ENCODE data around the gene ECE2.

The ECE2 gene

DNA sequence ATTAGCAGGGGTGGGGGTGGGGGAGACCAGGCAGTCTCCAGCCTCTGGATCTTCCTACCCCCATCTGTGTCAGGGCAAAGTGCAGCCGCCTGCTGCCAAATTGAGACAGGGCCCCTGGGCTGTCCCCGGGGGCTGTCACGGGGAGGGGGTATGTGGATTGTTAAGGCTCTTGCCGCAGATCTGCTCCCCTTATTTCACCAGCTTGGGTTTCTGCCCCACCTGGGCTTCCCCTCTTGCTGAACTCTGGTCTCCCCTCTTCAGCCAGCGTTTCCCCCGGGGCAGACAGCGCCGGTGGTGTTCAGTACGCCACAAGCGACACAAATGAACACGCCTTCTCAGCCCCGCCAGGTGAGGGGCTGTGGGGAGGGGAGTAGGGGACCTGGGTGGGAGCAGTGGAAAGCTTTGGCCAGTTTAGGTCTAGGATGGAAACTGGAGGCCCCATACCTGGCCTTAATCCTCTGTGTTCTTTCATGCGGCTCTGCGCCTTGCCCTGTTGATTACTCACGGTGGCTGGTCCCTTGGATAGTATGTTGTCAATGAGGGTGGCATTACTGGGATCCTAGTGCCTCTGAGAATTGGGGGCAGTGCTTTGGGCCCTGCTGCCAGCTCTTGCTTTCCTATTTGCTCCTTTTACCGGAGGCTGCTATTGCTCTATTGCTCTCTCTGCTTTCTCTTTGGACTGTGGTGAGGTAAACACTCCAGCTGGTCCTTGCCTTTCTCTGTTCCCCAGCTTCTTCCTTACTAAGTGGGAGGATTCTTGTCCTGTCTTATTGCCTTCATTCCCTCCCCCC is 40.2 kb downstream of the ECE2 start:
- DNase-seq = no peak

DNA sequence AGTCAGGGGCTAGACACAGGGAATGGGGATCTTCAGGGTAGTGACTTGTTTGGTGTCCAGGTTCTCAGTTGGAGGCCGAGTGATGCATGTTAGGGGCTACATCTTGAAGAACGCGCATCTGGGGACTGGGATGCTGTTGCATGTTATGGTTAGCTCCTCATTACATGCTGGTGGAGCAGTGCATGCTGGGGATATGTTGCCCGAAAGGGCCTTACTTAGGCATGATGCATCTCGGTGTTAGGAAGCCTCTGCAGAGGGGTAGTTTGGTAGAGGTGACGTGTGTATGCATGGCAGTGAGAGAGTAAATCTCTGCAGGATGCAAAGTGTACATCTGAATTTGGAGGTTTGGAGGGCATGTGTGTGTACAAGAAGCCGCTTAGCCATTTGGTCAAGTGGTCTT is 41.0 kb downstream of the ECE2 start:
- no peak for DNase-seq

DNA sequence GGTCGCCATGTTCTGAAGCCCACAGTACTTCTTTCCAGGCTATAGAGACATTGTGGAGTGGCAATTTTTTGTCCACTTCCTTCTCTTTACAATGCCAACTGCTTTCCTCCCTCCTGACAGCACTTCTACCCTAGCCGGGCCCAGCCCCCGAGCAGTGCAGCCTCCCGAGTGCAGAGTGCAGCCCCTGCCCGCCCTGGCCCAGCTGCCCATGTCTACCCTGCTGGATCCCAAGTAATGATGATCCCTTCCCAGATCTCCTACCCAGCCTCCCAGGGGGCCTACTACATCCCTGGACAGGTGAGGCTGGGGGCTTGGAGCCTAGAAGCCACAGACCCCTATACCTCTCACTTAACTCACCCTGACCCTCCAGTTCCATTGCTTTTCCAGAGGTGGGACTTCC is 41.4 kb downstream of the ECE2 start:
- no peak for DNase-seq

DNA sequence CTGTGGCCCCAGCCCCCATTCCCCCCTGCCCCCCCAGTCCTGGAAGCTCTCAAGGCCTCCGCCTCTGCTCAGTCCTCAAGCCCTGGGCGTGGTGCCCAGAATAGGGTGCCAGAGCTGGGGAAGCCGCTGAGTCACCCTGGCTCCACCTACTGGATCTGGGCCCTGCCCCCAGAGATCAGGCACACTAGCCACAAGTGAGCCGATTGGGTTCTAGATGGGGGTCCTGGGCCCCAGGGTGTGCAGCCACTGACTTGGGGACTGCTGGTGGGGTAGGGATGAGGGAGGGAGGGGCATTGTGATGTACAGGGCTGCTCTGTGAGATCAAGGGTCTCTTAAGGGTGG is 44.3 kb downstream of the ECE2 start:
- no peak for DNase-seq

DNA sequence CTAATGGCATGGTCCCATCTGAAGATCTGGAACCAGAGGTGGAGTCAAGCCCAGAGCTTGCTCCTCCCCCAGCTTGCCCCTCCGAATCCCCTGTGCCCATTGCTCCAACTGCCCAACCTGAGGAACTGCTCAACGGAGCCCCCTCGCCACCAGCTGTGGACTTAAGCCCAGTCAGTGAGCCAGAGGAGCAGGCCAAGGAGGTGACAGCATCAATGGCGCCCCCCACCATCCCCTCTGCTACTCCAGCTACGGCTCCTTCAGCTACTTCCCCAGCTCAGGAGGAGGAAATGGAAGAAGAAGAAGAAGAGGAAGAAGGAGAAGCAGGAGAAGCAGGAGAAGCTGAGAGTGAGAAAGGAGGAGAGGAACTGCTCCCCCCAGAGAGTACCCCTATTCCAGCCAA is 45.8 kb downstream of the ECE2 start:
- no peak for DNase-seq

DNA sequence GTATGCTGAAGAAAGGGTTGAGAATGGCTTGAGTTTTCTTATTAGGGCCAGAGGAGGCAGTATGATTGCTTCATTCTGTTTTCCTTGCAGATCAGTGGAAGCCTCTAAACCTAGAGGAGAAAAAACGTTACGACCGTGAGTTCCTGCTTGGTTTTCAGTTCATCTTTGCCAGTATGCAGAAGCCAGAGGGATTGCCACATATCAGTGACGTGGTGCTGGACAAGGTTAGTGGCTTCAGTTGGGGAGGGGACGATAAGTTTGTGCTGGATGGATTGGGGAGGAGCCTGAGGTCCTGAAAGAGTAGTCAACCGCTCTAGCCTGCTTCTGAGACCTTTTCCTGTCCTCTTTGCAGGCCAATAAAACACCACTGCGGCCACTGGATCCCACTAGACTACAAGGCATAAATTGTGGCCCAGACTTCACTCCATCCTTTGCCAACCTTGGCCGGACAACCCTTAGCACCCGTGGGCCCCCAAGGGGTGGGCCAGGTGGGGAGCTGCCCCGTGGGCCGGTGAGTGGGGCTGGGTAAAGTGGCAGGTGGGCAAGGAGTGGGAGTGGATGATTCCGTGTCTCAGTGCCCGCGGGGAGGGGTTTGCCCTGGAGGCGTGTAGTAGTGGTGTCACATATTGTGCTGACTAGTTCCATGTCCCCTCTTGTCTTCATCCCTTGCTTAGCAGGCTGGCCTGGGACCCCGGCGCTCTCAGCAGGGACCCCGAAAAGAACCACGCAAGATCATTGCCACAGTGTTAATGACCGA is 47.1 kb downstream of the ECE2 start:
- DNase-seq = no peak

DNA sequence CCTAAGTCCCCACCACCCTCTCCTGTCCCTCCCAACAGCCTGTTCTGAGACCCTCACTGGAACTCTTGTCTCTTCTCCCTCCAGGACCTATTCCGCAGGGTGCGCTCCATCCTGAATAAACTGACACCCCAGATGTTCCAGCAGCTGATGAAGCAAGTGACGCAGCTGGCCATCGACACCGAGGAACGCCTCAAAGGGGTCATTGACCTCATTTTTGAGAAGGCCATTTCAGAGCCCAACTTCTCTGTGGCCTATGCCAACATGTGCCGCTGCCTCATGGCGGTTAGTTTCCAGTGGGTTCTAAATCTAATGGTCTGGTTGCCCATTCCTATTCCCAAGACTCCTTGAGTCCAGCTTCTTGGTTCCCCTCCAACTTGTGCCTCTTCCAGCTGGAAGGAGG is 47.9 kb downstream of the ECE2 start:
- DNase-seq = no peak

DNA sequence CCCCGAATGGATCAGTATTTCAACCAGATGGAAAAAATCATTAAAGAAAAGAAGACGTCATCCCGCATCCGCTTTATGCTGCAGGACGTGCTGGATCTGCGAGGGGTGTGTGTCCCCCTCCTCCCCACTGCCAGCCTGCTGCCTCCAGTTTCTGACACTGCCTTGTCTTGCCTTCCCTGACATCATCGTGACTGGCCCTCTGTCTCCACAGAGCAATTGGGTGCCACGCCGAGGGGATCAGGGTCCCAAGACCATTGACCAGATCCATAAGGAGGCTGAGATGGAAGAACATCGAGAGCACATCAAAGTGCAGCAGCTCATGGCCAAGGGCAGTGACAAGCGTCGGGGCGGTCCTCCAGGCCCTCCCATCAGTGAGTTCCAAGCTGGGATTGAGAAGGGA is 49.4 kb downstream of the ECE2 start:
- DNase-seq = no peak

DNA sequence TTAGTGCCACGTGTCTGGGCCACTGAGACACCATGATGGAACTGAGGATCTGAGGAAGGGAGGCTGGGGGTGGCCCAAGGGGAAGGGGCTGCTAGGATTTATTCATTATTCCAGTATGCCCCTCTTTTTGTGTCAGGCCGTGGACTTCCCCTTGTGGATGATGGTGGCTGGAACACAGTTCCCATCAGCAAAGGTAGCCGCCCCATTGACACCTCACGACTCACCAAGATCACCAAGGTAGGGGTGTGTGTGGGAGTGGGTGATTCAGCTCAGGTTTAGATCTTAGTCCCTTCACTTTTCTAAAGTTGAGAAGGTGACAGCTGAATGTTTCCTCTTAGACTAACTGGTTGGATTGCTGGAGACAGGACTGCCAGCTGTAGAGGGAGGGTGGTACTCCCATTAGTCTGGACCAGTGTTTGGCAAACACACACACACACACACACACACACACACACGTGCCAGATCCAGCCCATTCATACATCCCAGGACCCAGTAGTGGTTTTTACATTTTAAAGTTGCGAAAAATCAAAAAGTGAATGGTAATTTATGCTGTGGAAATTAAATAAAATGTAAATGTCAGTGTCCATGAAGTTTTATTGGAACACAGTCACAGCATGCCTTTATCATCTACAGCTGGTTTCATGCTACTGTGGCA is 50.0 kb downstream of the ECE2 start:
- DNase-seq = no peak

DNA sequence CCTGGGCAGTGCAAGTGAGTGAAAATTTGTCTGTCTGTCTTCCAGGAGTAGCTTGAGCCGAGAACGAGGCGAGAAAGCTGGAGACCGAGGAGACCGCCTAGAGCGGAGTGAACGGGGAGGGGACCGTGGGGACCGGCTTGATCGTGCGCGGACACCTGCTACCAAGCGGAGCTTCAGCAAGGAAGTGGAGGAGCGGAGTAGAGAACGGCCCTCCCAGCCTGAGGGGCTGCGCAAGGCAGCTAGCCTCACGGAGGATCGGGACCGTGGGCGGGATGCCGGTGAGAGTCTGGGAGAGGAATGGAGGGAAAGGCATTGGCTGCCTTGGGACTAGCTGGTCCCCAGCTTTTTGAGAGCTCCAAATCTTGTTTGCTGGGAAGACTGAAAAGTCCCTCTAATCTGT is 51.3 kb downstream of the ECE2 start:
- DNase-seq = no peak

DNA sequence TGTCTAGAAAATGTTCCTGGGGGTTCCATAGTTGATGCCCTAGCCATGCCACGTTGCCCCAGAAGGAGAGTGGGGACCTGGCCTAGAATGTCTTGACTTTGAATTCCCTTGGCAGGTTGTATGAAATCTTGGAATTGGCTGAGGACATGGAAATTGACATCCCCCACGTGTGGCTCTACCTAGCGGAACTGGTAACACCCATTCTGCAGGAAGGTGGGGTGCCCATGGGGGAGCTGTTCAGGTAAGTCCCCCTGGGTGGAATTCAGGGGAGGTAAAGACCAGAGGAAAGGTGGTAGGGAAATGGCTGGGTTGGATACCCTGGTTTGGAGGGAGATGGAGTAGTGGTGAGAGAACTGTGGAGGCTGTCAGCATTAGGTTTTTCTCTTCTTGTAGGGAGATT is 52.7 kb downstream of the ECE2 start:
- no peak for DNase-seq

DNA sequence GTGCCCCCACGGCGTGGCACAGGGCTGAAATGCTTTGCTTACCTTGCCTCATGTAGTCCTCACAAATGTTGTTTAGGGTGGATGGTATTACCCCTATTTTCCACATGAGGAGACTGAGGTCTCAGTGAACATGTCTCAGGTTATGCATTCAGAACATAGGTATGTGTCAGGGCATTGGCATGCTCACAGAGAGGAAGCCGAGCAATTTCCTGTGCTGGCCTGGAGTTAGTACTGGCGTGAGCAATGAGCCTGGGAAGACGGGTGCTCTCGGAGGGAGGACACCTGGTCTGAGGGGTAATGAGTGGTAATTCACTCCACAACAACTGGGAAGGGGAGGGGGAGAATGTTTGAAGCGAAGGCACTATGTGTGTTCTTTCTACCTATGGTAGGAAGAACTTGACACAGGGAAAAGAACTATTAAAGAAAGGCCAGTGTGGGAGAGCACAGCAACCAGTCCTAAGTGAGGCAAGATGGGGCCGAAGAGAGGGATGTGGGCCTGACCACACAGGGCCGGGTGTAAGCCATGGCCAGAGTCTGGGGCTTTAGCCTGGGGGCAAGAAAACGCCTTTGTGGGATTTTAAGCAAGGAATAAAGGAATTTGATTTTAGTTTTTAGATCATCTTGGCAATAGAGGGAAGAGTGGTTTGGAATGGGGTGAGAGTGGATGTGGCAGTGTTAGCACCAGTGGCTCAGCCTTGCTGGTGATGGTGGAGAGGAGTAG is 56.7 kb downstream of the ECE2 start:
- no peak for DNase-seq

DNA sequence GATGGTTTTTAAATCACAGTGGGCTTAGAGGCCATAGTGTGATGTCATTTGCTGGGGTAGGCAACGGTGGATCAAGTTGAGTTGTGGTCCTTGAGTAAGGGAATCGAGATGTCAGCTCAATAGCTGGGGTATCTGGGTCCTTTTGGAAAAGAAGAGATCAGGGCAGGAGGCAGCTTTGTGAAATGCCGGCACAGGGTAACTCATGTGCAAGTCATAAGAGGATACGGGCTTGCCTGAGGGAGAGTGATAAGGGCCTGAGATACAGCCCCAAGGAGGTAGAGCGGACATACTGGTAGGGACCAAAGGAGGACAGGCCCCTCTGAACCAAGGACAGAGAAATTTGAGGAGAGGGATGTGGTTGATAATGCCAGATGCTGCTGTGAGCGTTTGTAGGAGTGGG is 57.4 kb downstream of the ECE2 start:
- DNase-seq = no peak

DNA sequence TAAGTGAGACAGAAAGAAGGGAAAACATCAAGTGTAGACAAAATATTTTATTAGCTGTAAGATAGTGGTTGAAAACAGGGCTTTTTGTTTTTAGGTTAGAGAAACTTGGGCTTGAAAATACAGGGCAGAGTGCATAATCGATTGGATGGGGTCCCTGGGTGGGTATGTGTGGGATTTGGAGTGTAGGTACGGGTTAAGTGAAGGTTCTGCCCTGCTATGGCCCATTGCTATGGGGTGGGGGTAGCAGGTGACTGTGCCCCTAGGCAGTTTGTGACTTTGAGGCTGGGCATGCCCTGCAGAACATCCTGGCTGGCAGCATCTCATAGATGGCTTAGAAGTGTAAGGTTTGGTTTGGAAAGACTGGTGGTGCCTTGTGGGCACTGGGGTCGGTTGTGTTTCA is 57.9 kb downstream of the ECE2 start:
- DNase-seq = no peak

DNA sequence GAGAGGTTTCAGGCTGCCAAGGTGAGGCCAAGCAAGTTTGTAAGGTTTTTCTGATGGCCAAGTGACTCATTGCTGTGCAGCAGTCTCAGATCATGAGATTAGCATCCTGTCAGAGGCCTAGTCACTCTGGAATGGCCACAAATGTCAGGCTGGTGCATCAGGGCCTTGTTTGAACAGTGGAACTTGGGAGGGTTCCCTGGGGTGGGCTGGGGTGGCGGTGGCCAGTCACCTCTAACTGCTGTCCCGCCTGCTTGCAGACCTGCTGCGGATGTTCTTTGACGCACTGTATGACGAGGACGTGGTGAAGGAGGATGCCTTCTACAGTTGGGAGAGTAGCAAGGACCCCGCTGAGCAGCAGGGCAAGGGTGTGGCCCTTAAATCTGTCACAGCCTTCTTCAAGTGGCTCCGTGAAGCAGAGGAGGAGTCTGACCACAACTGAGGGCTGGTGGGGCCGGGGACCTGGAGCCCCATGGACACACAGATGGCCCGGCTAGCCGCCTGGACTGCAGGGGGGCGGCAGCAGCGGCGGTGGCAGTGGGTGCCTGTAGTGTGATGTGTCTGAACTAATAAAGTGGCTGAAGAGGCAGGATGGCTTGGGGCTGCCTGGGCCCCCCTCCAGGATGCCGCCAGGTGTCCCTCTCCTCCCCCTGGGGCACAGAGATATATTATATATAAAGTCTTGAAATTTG is 58.8 kb downstream of the ECE2 start:
- DNase-seq = no peak

DNA sequence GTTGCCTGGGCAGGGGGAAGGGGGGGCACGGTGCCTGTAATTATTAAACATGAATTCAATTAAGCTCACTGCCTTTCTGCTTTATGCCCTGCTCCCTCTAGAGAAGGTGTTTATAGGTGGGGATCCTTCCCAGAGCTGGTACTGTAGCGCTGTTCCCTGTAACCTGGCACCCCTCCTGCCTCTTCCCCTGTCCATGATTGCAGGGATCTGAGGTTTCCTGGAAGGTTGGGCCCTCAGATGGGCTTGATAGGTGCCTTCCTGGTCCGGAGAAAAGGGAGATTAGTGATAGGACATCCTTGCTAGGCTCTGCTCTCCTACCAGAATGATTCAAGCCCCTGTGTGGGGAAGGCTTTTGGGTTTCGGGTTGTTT is 59.5 kb downstream of the ECE2 start:
- no peak for DNase-seq

DNA sequence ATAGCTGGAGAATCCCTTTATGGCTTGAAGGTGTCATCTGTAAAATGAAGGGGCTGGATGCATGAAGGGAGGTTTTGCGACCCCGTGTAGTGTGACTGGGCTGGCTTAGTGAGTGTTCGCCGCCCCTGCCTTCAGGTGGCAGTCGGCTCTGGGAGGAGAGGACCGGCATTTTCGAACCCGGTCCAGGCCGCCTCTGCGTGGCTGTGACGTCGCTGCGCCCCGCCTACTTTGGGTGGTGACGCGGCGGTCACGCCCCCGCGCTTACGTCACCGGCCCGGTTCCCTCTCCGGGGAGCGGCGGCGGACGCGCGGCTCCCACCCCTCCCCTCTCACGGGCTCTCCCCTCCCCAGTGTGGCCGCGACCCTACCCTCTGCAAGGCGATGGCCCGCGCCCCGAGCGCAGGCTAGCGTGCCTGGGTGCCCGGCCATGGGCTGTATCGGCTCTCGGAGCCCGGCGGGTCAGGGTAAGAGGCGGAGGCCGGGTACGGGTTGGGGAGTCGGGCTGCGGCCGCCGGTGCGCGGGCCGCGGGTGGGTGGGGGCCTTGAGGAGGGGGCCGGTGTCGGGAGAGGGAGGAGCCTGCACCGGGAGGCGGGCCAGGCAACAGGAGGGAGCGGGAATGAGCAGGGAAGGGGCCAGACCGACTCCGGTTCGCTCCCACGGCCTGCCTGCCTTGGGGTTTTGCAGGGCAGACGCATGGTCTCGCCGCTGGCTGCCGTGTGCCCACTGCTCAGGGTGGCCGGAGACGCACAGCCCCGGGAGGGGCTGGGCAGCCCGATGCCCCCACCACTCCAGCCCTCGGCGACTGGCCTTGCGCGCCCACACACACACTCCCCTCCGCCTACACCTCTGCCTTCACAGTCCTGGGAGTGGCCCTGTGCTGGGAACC is 60.1 kb downstream of the ECE2 start:
- DNase-seq = peak; percentile 35 to 89

DNA sequence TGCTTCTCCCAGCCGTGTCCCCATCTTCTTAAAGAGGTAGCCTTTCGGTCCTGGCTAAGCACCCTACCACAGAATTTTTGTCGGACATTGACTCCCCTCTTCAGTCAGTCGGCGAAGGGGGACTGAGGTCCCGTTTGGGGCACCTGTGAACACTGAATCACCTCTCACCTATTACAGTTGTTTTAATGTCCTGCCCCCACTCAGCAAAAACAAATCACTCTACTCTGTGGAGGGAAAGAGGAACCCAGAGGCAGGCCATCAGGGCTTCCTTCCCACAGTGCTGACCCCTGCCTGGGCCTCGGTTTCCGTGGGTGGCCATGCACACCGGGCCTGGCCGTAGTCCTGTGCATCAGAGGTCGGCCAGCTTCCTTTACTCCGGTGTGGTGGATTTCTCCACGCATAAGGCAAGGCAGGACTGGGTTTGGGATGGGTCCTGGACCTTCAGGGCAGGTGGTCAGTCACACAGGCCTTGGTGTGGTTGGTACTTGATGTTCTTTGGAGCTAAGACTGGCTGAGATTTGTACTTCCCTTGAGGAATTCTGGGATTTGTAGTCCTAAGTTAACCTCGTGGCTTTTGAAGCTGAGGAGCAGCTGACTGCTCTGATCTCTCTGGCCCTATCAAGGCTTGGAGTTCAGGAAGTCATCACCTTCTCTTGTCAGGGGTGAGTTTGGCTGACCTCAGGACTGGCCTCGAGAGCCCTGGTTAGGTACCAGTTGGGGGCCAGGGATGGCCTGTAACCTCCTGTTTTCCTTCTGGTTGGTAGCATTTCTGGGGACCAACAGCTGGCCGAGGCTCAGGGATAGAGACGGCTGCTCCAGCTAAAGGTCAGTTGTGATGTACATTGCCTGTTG is 61.0 kb downstream of the ECE2 start:
- peak in 1 of 2 experiments; percentile 51 for DNase-seq

DNA sequence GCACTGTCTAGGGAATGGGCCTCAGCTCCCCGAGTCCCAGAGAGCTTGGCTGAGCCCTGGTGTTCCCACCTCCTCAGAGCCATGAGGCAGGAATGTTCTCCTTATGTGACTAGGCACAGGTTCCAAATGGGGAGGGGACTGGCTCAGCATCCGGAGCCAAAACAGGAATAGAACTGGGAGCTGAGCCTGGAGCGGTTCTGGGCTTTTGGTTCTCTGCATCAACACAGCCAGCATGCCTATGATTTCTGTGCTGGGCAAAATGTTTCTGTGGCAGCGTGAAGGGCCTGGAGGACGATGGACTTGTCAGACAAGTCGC is 61.5 kb downstream of the ECE2 start, which contains the start of gene FAM131A:
TSS of gene FAM131A (plus strand) at position 202 of the 316 bp plus-strand sequence. CDS start at position 233, 31 bp downstream.
- no peak for DNase-seq

DNA sequence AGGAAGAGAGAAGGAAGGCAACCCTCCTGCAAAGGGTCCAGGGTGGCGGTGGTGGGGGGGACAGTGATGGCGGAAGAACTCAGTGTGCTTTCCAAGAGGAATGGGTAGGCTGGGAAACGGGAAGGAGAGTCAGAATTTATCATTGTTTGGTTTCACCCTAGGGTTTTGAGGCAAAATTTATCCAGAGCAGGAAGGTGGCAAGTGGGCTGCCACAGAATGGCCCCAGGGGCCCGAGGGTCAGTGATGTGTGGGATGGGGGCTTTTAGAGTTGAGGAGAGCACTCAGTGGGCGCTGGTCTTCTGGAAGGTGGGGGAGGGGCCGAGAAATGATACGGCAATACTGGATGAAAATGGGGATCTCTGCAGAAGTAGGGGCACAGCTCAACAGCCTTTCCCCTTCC is 62.2 kb downstream of the ECE2 start:
- DNase-seq = no peak

DNA sequence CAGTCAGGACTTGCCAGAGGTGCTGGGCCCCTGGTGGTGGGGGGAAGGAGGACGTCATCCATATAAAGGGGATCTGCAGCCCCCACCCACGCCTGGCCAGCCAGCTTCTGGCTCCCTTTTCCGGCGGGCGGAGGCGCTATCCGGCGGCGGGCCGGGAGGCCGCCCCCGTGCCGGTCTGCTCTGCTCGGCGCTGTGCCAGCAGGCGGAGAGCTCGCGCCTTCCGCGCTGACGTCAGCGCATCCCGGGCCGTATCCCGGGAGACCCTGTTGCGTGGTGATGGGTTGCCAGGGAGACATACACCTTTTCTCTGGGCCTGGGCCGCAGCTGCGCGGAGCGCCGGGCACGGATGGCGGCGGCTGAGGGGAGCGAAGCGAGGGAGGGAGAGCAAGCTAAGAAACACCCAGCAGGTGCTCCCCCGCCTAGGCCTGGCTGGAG is 62.7 kb downstream of the ECE2 start:
- peak; percentile 77 to 89 for DNase-seq

All from NCI-H526 (cell line).